Stimulated activated CD4-positive, alpha-beta T cell treated with anti-CD3 and anti-CD28 coated beads, Interleukin-15, amount 100 ng/mL, for 24 hours (primary cell): ENCODE data around the gene LMF1.
"Not testable (repeated sequence)": the region's sequence is repeated elsewhere in the genome, so short reads cannot be mapped to it uniquely, and the experiment has no call there.

Experiments used
- DNase-seq: peaks from one replicate; pipeline ENCODE4 v3.0.0-alpha.2; 2020

Gene LMF1

GRCh38 chr16:861446-861845 is 109.3 kb downstream of the LMF1 start:
- no peak for DNase-seq

- no peak for DNase-seq
Observed at GRCh38 chr16:860891-861290, 109.9 kb downstream of the LMF1 start.

- not testable (repeated sequence) for DNase-seq
Observed at GRCh38 chr16:858971-859370, 111.8 kb downstream of the LMF1 start.

GRCh38 chr16:858441-858840 is 112.3 kb downstream of the LMF1 start:
- DNase-seq: not testable (repeated sequence)

GRCh38 chr16:856811-857210 is 114.0 kb downstream of the LMF1 start:
- no peak for DNase-seq

GRCh38 chr16:856101-856500 is 114.7 kb downstream of the LMF1 start:
- DNase-seq: no peak

- no peak for DNase-seq
Observed at GRCh38 chr16:855471-855870, 115.3 kb downstream of the LMF1 start.

GRCh38 chr16:854808-855410 is 115.9 kb downstream of the LMF1 start:
- no peak for DNase-seq

GRCh38 chr16:853981-854807 is 116.6 kb downstream of the LMF1 start:
- no peak for DNase-seq

GRCh38 chr16:853306-853705 is 117.5 kb downstream of the LMF1 start:
- no peak for DNase-seq

- no peak for DNase-seq
Observed at GRCh38 chr16:852451-853185, 118.2 kb downstream of the LMF1 start.

- DNase-seq: no peak
Observed at GRCh38 chr16:851871-852270, 118.9 kb downstream of the LMF1 start.

- DNase-seq: no peak
Observed at GRCh38 chr16:851209-851810, 119.5 kb downstream of the LMF1 start.

- no peak for DNase-seq
Observed at GRCh38 chr16:850668-851067, 120.1 kb downstream of the LMF1 start.

GRCh38 chr16:848510-849253 is 122.1 kb downstream of the LMF1 start:
- DNase-seq: no peak

- DNase-seq: no peak
Observed at GRCh38 chr16:847681-848445, 122.9 kb downstream of the LMF1 start.

GRCh38 chr16:847151-847550 is 123.6 kb downstream of the LMF1 start:
- no peak for DNase-seq

GRCh38 chr16:845351-845745 is 125.4 kb downstream of the LMF1 start:
- DNase-seq: no peak

- DNase-seq: no peak
Observed at GRCh38 chr16:844638-845350, 126.0 kb downstream of the LMF1 start.

- no peak for DNase-seq
Observed at GRCh38 chr16:843771-844170, 127.0 kb downstream of the LMF1 start.
